Endodermal cell (in vitro differentiated cells): ENCODE results near the gene OR11A1. TPM values are rescaled to one million over a fixed set of nuclear protein-coding genes. Genes with fewer than 3 reads are reported as not detected.

Experiments used
- DNase-seq: peaks from one replicate; pipeline ENCODE4 v3.0.0-alpha.2; 2017
- H3K27ac ChIP-seq: 2 replicates; pipeline ENCODE4 v1.5.1; 2013; ENCODE audit warnings: mild to moderate bottlenecking, low read depth, low read length, moderate library complexity
- H3K27me3 ChIP-seq: 2 replicates; pipeline ENCODE4 v1.6.1; 2013; ENCODE audit warnings: mild to moderate bottlenecking, low read length, moderate library complexity; ENCODE audit not compliant: insufficient read depth, control insufficient read depth, poor library complexity, severe bottlenecking
- H3K36me3 ChIP-seq: 2 replicates; pipeline ENCODE4 v1.7.0; 2013; ENCODE audit warnings: mild to moderate bottlenecking, low read length, moderate library complexity; ENCODE audit not compliant: control insufficient read depth, insufficient read depth
- H3K4me1 ChIP-seq: one replicate; pipeline ENCODE4 v1.7.0; 2013; ENCODE audit warnings: low read length; ENCODE audit not compliant: control insufficient read depth, insufficient read depth
- H3K4me3 ChIP-seq: 2 replicates; pipeline ENCODE4 v1.5.1; 2013; ENCODE audit warnings: mild to moderate bottlenecking, low read length, moderate library complexity
- H3K9ac ChIP-seq: 2 replicates; pipeline ENCODE4 v1.6.1; 2013; ENCODE audit warnings: mild to moderate bottlenecking, low read length, moderate library complexity; ENCODE audit not compliant: poor library complexity, severe bottlenecking; ENCODE audit errors: extremely low read depth
- H3K9me3 ChIP-seq: 2 replicates; pipeline ENCODE4 v1.6.1; 2013; ENCODE audit warnings: mild to moderate bottlenecking, low read length, moderate library complexity; ENCODE audit not compliant: control insufficient read depth
- H3K27ac Mint-ChIP-seq: 2 replicates; pipeline ENCODE4 v1.8.0; 2020; ENCODE audit warnings: mixed read lengths
- H3K27me3 Mint-ChIP-seq: 2 replicates; pipeline ENCODE4 v1.8.0; 2021; ENCODE audit warnings: mild to moderate bottlenecking, mixed read lengths; ENCODE audit not compliant: insufficient read depth
- H3K36me3 Mint-ChIP-seq: 2 replicates; pipeline ENCODE4 v1.8.0; 2020; ENCODE audit warnings: low read depth, mixed read lengths
- H3K4me1 Mint-ChIP-seq: 2 replicates; pipeline ENCODE4 v1.8.0; 2020; ENCODE audit warnings: mixed read lengths
- H3K4me3 Mint-ChIP-seq: 2 replicates; pipeline ENCODE4 v1.8.0; 2020; ENCODE audit warnings: mild to moderate bottlenecking, moderate library complexity, mixed read lengths
- H3K9me3 Mint-ChIP-seq: 2 replicates; pipeline ENCODE4 v1.8.0; 2020; ENCODE audit warnings: mild to moderate bottlenecking, mixed read lengths
- CTCF ChIP-seq: fragments of 200-600 bp; sonication (generic); conservative IDR thresholded peaks from 2 replicates; pipeline ENCODE4 v1.5.0; 2021; ENCODE audit warnings: antibody characterized with exemption, mild to moderate bottlenecking
- WGBS, 2 experiments: methylation state at CpG; one replicate each; pipeline versions ENCODE4 v1.1.5 to v1.1.7; 2013; ENCODE audit warnings: missing lambda C conversion rate in 2 of 2, mixed read lengths in 1 of 2; ENCODE audit not compliant: insufficient coverage in 1 of 2, insufficient read length in 1 of 2; 5-methylcytosine and 5-hydroxymethylcytosine counted together
- total RNA-seq, 2 donors: library from RNA; stranded (reverse); fragmentation: NEBNext Ultra II Directional in 1 of 2; extraction: Animal tissue kit (Norgen Biotek cat#: 25700) in 1 of 2; gene quantifications; 2 replicates in 1 of 2; 3 replicates in 1 of 2; pipeline ENCODE4 v1.2.1, GENCODE V29; 2021

Gene OR11A1
- total RNA-seq, 2 donors from 2014 or later: not detected

- H3K9me3 ChIP-seq: peaks cover 8% of the 10 kb centered on the region
- no peaks in the 10 kb centered on the region for H3K36me3 ChIP-seq
- no peak for TF ChIP-seq CTCF
- no peak overlapping the region for H3K27ac ChIP-seq
- H3K27me3 ChIP-seq: no peaks in the 10 kb centered on the region
- Mint-ChIP-seq H3K9me3 (no peaks in the 10 kb centered on the region), H3K27me3 (no peaks in the 10 kb centered on the region), H3K36me3 (no peaks in the 10 kb centered on the region), H3K4me1 (no peaks in the 10 kb centered on the region), H3K4me3 (no peak overlapping the region), H3K27ac (no peak overlapping the region)
- no peaks in the 10 kb centered on the region for H3K4me1 ChIP-seq
- no peak for DNase-seq
- no peak overlapping the region for H3K9ac ChIP-seq
- H3K4me3 ChIP-seq: no peak overlapping the region
- 91 to 100% methylated on average over 1 to 2 of the region's 2 CpGs for WGBS, 2 experiments
Observed at GRCh38 chr6:29493261-29493660, 36.4 kb upstream of the OR11A1 start.

GRCh38 chr6:29491574-29491973 is 34.7 kb upstream of the OR11A1 start:
- H3K27ac Mint-ChIP-seq: no peak overlapping the region
- Histone ChIP-seq H3K9me3 (peaks cover 8% of the 10 kb centered on the region), H3K9ac (no peak overlapping the region), H3K4me3 (no peak overlapping the region), H3K36me3 (no peaks in the 10 kb centered on the region), H3K27me3 (no peaks in the 10 kb centered on the region), H3K27ac (no peak overlapping the region), H3K4me1 (no peaks in the 10 kb centered on the region)
- H3K4me3 Mint-ChIP-seq: no peak overlapping the region
- no peaks in the 10 kb centered on the region for H3K4me1 Mint-ChIP-seq
- no peak for DNase-seq
- H3K27me3 Mint-ChIP-seq: no peaks in the 10 kb centered on the region
- H3K36me3 Mint-ChIP-seq: no peaks in the 10 kb centered on the region
- TF ChIP-seq CTCF: no peak
- no peaks in the 10 kb centered on the region for H3K9me3 Mint-ChIP-seq
- WGBS, 2 experiments: 70 to 92% methylated on average over 2 to 4 of the region's 4 CpGs

- 89 to 100% methylated on average over 1 to 2 of the region's 2 CpGs for WGBS, 2 experiments
- H3K36me3 Mint-ChIP-seq: no peaks in the 10 kb centered on the region
Observed at GRCh38 chr6:29490552-29490951, 33.7 kb upstream of the OR11A1 start.

More at GRCh38 chr6:29490552-29490951, 33.7 kb upstream of the OR11A1 start:
- H3K4me1 Mint-ChIP-seq: no peaks in the 10 kb centered on the region
- no peaks in the 10 kb centered on the region for H3K36me3 ChIP-seq
- peaks cover 8% of the 10 kb centered on the region for H3K9me3 ChIP-seq
- H3K27me3 ChIP-seq: no peaks in the 10 kb centered on the region
- DNase-seq: no peak
- H3K9me3 Mint-ChIP-seq: no peaks in the 10 kb centered on the region
- no peak overlapping the region for H3K4me3 ChIP-seq
- H3K9ac ChIP-seq: no peak overlapping the region
- no peak for TF ChIP-seq CTCF
- no peak overlapping the region for H3K4me3 Mint-ChIP-seq
- H3K27ac ChIP-seq: no peak overlapping the region
- no peaks in the 10 kb centered on the region for H3K27me3 Mint-ChIP-seq
- no peaks in the 10 kb centered on the region for H3K4me1 ChIP-seq
- H3K27ac Mint-ChIP-seq: no peak overlapping the region
